ENCODE measurements around the gene SIPA1L3. TPM values are rescaled to one million over a fixed set of nuclear protein-coding genes. Genes with fewer than 3 reads are reported as not detected.

Gene SIPA1L3
- total and polyA plus RNA-seq, 2 experiments from 2014 or later = 15.7 to 54.1 TPM

GRCh38 chr19:38084196-38084595 is 177.2 kb downstream of the SIPA1L3 start:
- Mint-ChIP-seq H3K9me3 (no peaks in the 10 kb centered on the region; the same call in 2 of the 3 replicates), H3K4me1 (peaks cover 17% of the 10 kb centered on the region), H3K27me3 (ENCODE audit: insufficient read depth, low read depth, poor library complexity) (peaks cover 2% of the 10 kb centered on the region), H3K27ac (no peak overlapping the region), H3K36me3 (ENCODE audit: low read depth) (peaks cover 10% of the 10 kb centered on the region; the same call in 2 of the 3 replicates), H3K4me3 (no peak overlapping the region)
- Histone ChIP-seq H3K36me3 (ENCODE audit: insufficient read depth) (no peaks in the 10 kb centered on the region), H3K79me2 (replicated peaks; ENCODE audit: insufficient read depth) (no peaks in the 10 kb centered on the region; the same call in 1 of the 2 replicates), H3K27ac (ENCODE audit: low read depth) (no peak overlapping the region), H3F3A (replicated peaks; ENCODE audit: low read depth) (no peaks in the 10 kb centered on the region), H3K9me2 (ENCODE audit: insufficient read depth) (no peaks in the 10 kb centered on the region), H2AFZ (no peak overlapping the region), H3K27me3 (ENCODE audit: insufficient read depth) (no peaks in the 10 kb centered on the region), H3K4me2 (no peak overlapping the region), H3K4me3 (no peak overlapping the region), H4K20me1 (replicated peaks; ENCODE audit: insufficient read depth) (no peaks in the 10 kb centered on the region), H3K4me1 (ENCODE audit: insufficient read depth) (peaks cover 9% of the 10 kb centered on the region; the same call in 1 of the 2 replicates)
- no peak for TF ChIP-seq JUNB (IDR thresholded peaks at IDR 0.05; ENCODE audit: unreplicated experiment)
- TF ChIP-seq ETS1 (IDR thresholded peaks at IDR 0.05) = no peak
- TF ChIP-seq NANOG (IDR thresholded peaks at IDR 0.05; ENCODE audit: borderline replicate concordance) = no peak
- no peak for TF ChIP-seq ZNF331 (CRISPR knock-in tag; IDR thresholded peaks at IDR 0.05; ENCODE audit: low read depth)
- TF ChIP-seq CREB1 (CRISPR knock-in tag; IDR thresholded peaks at IDR 0.05; ENCODE audit: low read depth) = no peak
- no peak for TF ChIP-seq CTCF (conservative IDR thresholded peaks at IDR 0.05; ENCODE audit: low read depth in 2 of 2)
- TF ChIP-seq, protein P1, sequence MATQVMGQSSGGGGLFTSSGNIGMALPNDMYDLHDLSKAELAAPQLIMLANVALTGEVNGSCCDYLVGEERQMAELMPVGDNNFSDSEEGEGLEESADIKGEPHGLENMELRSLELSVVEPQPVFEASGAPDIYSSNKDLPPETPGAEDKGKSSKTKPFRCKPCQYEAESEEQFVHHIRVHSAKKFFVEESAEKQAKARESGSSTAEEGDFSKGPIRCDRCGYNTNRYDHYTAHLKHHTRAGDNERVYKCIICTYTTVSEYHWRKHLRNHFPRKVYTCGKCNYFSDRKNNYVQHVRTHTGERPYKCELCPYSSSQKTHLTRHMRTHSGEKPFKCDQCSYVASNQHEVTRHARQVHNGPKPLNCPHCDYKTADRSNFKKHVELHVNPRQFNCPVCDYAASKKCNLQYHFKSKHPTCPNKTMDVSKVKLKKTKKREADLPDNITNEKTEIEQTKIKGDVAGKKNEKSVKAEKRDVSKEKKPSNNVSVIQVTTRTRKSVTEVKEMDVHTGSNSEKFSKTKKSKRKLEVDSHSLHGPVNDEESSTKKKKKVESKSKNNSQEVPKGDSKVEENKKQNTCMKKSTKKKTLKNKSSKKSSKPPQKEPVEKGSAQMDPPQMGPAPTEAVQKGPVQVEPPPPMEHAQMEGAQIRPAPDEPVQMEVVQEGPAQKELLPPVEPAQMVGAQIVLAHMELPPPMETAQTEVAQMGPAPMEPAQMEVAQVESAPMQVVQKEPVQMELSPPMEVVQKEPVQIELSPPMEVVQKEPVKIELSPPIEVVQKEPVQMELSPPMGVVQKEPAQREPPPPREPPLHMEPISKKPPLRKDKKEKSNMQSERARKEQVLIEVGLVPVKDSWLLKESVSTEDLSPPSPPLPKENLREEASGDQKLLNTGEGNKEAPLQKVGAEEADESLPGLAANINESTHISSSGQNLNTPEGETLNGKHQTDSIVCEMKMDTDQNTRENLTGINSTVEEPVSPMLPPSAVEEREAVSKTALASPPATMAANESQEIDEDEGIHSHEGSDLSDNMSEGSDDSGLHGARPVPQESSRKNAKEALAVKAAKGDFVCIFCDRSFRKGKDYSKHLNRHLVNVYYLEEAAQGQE (IDR thresholded peaks at IDR 0.05; ENCODE audit: unreplicated experiment) = no peak
- no peak for TF ChIP-seq ZNF462 (CRISPR knock-in tag; IDR thresholded peaks at IDR 0.05)
- TF ChIP-seq STAT1 (IDR thresholded peaks at IDR 0.05; ENCODE audit: unreplicated experiment) = no peak
- TF ChIP-seq ZNF114 (CRISPR knock-in tag; IDR thresholded peaks at IDR 0.05) = no peak
- TF ChIP-seq POLR2AphosphoS5 (IDR thresholded peaks at IDR 0.05; ENCODE audit: low read depth) = no peak
- TF ChIP-seq EZH2 (IDR thresholded peaks at IDR 0.05; ENCODE audit: low read depth, unreplicated experiment) = no peak
- TF ChIP-seq EZH2phosphoT487 (IDR thresholded peaks at IDR 0.05; ENCODE audit: unreplicated experiment) = no peak
- DNase-seq (ENCODE audit: low spot score) = no peak
- no peak for ATAC-seq

Measured in GM23338 (cell line).